GM18519 (cell line): ENCODE measurements around the gene MARF1.

Experiments
- ATAC-seq: cut with Tn5 transposase; IDR thresholded peaks from one replicate; pipeline ENCODE4 v1.9.1; 2021; ENCODE audit warnings: mild to moderate bottlenecking, moderate library complexity; ENCODE audit not compliant: unreplicated experiment, low FRiP score

The MARF1 gene

DNA sequence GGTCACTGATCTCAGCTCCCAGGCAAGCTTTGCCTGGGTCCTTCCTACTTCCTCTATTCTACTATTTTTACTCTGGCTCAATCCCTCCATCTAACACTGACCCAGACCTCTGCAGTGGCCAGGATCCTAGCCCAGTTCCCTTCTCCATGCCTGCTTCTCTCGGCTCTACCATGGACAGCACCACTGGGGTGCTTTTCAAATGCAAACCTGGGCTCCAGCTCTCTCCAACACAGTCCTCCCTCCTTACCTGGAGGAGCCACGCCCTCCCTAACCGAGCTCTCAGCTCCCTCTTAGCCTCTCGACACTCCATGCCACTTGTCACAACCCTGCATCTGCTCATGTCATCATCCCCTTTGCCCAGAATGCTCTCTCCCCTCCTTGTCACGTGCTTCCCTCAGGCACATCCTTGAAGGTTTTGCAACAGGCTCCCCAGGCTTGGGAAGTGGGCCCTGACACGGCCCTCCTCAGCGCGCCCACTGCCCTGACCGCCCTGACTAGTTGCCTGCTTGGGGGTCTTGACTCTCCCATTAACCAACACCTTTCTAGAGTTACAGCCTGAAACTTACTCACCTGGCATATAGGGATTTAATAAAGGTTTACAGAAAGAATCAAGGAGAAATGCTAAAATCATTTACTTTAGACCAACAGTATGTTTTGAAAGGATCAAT, 41.6 kb downstream of the MARF1 start:
- no peak for ATAC-seq

DNA sequence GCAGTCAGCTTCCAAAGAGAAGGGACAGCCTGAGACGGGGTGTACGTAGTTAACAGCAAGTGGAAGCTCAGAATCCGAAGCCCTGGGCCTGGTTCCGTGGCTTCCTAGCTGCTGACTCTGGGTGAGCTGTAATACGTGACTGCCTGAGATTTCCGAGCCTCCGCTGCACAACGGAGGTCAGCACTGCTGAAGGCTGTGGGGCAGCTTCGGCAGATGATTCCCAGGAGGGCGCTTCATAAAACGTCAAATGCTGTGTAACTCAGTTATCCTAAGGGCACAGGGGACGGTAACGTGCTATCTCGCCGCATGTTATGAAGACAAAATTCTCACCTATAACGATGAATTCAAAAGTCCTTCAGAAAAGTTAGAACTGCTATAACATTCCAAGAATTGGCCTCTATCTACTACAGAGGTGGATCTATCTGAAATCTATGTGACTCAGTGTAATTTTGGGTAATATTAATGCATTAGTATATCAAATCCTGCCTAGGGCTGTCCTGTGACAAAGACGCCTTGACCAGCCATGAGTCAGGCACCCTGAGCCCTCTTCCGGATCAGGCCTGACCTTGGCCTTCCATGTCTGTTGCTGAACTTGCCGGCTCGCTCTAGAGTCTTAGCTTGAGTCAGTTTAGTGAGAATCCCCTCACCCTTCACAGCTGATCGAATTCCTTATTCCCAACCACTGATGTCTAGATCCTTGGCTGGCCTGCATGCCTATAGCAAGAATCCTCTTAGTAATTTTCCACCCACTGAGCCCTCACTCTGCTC, 43.5 kb downstream of the MARF1 start:
- ATAC-seq: no peak

- ATAC-seq: no peak
These were observed 44.2 kb downstream of the MARF1 start for GRCh38 chr16:15598648-15599190.

DNA sequence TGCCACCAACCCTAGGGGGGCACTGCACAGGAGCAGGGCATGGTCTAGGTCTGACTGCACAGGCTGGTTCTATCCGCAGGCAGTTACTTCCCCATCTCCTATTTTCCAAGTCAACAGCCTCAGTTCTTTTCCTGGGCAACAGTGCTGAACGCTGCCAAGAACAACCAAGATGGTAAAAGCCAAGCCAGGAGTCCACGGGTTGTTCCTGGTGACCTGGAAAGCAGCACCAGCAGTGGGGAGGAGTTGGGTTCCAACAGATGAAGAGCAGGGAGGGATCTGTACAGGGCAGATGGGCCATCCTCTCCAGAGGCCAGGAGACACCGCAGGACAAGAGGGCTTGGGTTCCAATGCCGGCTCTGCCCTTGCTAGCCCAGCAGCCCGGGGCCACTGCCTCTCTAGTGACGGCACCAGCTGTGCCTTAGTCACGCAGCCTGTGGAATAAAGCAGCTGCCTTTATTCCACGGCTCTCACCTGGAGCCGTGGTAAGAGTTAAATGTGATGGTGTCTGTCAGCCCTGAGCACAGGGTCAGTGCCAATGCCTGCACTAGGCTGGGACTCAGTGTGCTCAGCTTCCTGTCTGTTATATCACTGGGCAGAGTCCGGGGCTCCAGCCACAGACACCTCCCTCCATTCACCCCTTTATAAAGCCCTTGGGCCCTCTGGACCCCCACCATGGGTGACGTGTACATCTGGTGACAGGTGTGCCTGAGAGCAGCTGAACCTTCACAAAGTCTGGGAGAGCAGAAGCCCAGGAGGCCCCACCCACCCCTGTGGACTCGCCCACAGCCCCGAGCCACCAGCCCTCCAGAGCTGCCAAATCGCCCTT, 44.9 kb downstream of the MARF1 start:
- ATAC-seq: no peak

GRCh38 chr16:15597135-15597534, 45.8 kb downstream of the MARF1 start:
- ATAC-seq: no peak

DNA sequence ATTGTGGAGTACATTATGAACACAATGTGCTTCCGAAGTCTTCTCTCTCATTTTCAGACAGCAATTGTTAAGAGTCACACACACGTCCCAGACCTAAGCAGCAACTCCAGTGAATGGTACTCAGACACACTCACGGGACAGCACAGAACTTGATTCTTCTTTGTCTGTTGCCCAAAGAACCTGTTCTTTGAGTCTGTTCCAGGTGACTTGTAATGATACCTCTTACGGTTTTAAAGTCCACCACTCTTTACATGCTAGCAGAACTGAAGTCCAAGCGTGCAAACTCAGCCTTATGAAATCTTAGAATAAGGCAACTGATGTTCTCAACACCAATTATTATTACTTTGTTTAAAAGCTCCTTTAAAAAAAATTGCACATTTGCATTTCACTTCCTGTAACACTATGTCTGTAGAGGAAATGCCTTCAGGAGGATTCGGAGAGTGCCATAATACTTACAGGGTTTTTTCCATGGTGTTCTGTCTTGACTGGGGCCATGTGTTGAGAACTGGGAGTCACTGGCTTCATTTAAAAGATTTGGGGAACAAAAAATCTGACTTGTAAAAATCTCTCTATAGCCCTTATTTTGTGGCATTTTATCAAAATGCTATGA, 48.1 kb downstream of the MARF1 start:
- no peak for ATAC-seq

GRCh38 chr16:15593235-15593634, 49.7 kb downstream of the MARF1 start:
- no peak for ATAC-seq

DNA sequence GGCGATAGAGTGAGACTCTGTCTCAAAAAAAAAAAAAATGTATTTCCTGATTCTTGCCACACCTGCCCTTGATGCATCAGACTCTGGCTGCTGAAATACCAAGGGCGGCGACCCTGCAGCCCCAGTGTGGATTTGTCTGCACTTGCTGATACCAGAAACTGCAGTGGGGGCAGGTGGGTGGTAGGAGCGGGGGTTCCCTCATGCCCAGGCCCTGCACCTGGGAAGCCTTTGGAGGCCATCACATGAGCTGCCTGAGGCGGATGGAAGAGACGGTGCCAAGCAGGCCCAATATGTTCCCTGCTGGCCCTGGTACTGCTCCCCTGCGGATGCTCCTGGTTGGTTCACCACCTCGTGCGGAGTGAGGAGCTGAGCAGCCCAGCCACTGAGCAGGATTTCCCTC, 50.6 kb downstream of the MARF1 start:
- no peak for ATAC-seq

- no peak for ATAC-seq
These were observed 55.7 kb downstream of the MARF1 start for GRCh38 chr16:15587152-15587825.

- ATAC-seq: no peak
These were observed 56.2 kb downstream of the MARF1 start for GRCh38 chr16:15586716-15587115.

- ATAC-seq: no peak
These were observed 57.0 kb downstream of the MARF1 start for GRCh38 chr16:15585956-15586355.

GRCh38 chr16:15583526-15583925, 59.4 kb downstream of the MARF1 start:
- no peak for ATAC-seq

- no peak for ATAC-seq
These were observed 61.7 kb downstream of the MARF1 start for GRCh38 chr16:15581127-15581815.

DNA sequence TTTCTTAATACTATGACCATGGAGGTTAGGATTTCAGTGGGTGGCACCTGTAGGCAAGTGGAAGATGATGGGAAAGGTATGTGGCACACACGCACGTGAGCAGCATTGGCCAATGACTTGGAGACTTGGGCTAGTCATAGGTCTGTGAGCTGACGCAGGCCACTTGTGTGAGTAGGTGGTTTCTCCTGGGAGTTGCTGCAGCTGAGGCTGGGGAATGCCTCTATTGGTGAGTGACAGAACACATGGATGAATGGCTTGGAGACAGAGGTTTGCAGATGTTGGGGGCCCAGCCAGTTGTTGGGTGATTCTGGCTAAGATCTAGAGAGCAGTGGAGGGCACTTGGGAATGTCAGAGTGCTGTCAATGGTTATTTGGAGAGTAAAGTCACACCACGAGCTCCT, 64.1 kb downstream of the MARF1 start:
- no peak for ATAC-seq

DNA sequence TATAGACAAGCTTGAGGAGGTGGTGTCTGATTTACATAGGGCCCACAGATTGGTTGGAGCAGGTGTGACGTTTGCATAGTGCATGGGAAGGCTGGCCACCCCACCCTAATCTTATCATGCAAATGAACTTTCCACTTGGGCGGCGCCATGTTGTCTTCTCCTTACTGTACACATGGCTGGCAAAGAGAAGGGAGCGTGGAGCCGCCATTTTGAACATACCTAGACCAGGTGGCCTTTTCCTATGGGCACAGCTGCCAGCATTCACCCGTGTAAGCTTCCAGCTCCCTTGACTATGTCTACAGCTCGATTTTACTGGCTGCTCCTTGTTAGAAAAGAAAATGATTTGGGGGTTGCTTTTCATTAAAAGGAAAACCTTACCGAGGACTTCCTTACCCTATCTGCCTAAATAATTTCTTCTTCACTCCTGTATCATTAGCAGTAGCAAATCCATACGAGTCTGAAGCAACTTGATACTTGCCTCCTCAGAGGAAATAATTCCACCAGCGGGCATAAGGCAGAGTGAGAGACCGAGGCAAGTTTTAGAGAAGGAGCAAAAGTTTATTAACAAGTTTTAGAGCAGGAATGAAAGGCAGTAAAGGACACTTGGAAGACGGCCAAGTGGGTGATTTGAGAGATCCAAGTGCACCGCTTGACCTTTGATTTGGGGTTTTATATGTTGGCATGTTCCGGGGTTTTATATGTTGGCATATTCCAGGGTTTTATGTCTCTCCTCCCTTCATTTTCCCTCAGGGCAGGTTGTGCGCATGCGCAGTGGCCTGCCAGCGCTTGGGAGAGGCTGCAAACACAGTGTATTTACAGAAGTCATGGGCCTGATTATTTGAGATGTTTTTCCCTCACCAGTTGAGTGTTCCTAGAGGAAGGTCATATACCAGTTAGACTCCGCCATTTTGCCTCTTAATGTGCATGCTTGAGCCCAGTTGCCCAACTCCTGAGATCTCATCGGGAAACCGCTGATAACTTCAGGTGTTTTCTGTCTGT, 65.7 kb downstream of the MARF1 start:
- no peak for ATAC-seq

DNA sequence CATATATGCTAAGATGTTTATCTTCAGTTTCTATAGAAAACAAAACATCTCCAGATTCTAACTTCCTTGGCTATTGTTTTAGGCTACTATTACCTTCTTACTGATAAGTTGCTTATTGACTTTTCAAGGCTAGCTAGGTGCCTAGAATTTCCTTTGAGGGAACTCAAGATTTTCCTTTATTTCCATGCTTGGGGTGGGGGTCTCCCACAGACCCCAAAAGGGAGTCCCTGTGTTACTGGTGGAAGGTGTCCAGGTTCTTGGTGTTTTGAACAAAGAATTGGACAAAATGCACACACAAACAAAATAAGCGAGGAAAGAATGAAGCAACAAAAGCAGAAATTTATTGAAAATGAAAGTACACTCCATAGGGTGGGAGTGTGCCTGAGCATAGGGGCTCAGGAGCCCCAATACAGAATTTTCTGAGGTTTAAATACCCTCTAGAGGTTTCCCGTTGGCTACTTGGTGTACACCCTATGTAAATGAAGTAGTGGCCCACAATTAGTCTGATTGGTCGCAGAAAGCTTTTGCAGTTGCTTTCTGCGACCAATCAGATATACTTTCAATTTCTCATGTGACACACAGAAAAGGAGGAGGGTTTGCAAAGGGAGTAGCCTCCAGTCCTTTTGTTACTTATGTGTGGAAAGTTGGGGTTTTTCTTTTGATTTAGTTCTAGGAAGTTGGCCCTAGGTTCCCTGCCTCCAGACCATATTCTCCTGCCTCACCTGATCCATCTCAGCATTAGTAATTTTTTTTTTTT, 67.5 kb downstream of the MARF1 start:
- no peak for ATAC-seq

GRCh38 chr16:15574614-15574948, 68.4 kb downstream of the MARF1 start:
- no peak for ATAC-seq
